Thyroid gland (tissue), 4 donors: Measurements from ENCODE around the gene ATAD2B.

Experiments
- POLR2A ChIP-seq, 2 donors: fragments of 450-650 bp; IDR thresholded peaks; one replicate each; pipeline ENCODE4 v1.6.1; 2017; ENCODE audit warnings: antibody characterized with exemption in 2 of 2, mild to moderate bottlenecking in 2 of 2, moderate library complexity in 1 of 2
- TF ChIP-seq, protein P1 (sequence below), 6 experiments: fragments of 200-600 bp in 3 of 6; fragments of 450-650 bp in 3 of 6; sonication (generic) in 3 of 6; IDR thresholded peaks; one replicate each; pipeline ENCODE4 v1.5.1; 2016 to 2019; ENCODE audit warnings: antibody characterized with exemption in 6 of 6, mild to moderate bottlenecking in 2 of 6, inconsistent platforms in 1 of 6, moderate library complexity in 1 of 6

DNA sequence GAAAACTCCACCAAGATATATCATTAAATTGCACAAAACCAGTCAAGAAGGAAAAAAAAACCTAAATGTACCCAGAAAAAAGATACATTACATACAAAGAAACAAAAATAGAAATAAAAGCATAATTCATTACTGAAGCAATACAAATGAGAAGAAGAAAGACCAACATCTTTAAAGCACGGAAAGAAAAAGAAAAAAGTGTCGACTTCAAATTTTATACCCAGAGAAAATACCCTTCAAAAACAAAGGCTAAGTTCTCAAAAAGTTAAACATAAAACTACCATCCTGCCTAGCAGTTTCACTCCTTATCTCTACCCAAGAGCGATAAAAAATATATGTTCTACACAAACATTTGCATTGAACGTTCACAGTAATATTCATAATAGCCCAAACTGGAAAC, 82.0 kb downstream of the ATAD2B start:
- TF ChIP-seq, protein P1, sequence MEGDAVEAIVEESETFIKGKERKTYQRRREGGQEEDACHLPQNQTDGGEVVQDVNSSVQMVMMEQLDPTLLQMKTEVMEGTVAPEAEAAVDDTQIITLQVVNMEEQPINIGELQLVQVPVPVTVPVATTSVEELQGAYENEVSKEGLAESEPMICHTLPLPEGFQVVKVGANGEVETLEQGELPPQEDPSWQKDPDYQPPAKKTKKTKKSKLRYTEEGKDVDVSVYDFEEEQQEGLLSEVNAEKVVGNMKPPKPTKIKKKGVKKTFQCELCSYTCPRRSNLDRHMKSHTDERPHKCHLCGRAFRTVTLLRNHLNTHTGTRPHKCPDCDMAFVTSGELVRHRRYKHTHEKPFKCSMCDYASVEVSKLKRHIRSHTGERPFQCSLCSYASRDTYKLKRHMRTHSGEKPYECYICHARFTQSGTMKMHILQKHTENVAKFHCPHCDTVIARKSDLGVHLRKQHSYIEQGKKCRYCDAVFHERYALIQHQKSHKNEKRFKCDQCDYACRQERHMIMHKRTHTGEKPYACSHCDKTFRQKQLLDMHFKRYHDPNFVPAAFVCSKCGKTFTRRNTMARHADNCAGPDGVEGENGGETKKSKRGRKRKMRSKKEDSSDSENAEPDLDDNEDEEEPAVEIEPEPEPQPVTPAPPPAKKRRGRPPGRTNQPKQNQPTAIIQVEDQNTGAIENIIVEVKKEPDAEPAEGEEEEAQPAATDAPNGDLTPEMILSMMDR (IDR thresholded peaks at IDR 0.05): no peak
- no peak for TF ChIP-seq POLR2A (IDR thresholded peaks at IDR 0.05)
